GM21528 (cell line): ENCODE results near the gene SETD1A.
"Not testable (repeated sequence)": the region's sequence is repeated elsewhere in the genome, so short reads cannot be mapped to it uniquely, and the experiment has no call there.

Experiments used
- ATAC-seq: cut with Tn5 transposase; IDR thresholded peaks from one replicate; pipeline ENCODE4 v1.9.1; 2021; ENCODE audit warnings: mild to moderate bottlenecking, moderate library complexity; ENCODE audit not compliant: unreplicated experiment, low FRiP score

SETD1A gene

GRCh38 chr16:30928390-30928789 is 29.2 kb upstream of the SETD1A start:
- ATAC-seq = no peak

GRCh38 chr16:30929167-30929566 is 28.4 kb upstream of the SETD1A start:
- ATAC-seq = no peak

GRCh38 chr16:30930160-30930571 is 27.4 kb upstream of the SETD1A start:
- ATAC-seq = no peak

- ATAC-seq = no peak
Observed at GRCh38 chr16:30931068-30931650, 26.4 kb upstream of the SETD1A start.

GRCh38 chr16:30934827-30935557 is 22.6 kb upstream of the SETD1A start:
- no peak for ATAC-seq

- ATAC-seq = no peak
Observed at GRCh38 chr16:30937692-30938091, 19.9 kb upstream of the SETD1A start.

GRCh38 chr16:30939571-30939970 is 18.0 kb upstream of the SETD1A start:
- ATAC-seq = not testable (repeated sequence)

GRCh38 chr16:30941600-30942425 is 15.7 kb upstream of the SETD1A start:
- ATAC-seq = no peak

GRCh38 chr16:30942426-30942806 is 15.1 kb upstream of the SETD1A start:
- ATAC-seq = no peak

GRCh38 chr16:30944352-30944751 is 13.2 kb upstream of the SETD1A start:
- no peak for ATAC-seq

- no peak for ATAC-seq
Observed at GRCh38 chr16:30946671-30947540, 10.6 kb upstream of the SETD1A start.

- ATAC-seq = no peak
Observed at GRCh38 chr16:30947541-30947858, 10.1 kb upstream of the SETD1A start.

- ATAC-seq = no peak
Observed at GRCh38 chr16:30947859-30948666, 9.5 kb upstream of the SETD1A start.

- peak; percentile 62 for ATAC-seq
Observed at GRCh38 chr16:30948667-30949649, 8.6 kb upstream of the SETD1A start, which contains the start of gene ORAI3. Gene ORAI3, plus strand, starts transcription at chr16:30949068. Its CDS starts 222 bp downstream, at chr16:30949290.

GRCh38 chr16:30949650-30950515 is 7.7 kb upstream of the SETD1A start:
- ATAC-seq = peak; percentile 55

GRCh38 chr16:30950516-30951065 is 7.0 kb upstream of the SETD1A start:
- ATAC-seq = no peak

- no peak for ATAC-seq
Observed at GRCh38 chr16:30951193-30951592, 6.4 kb upstream of the SETD1A start.
